Hematopoietic multipotent progenitor cell treated with erythropoietin and hydrocortisone succinate and interleukin-3 and kit ligand, for 8 days (in vitro differentiated cells): ENCODE results near the gene RELCH.

Experiments
- DNase-seq: peaks from one replicate; pipeline ENCODE4 v3.0.0-alpha.2; 2015

The RELCH gene

GRCh38 chr18:62277045-62277444 is 90.0 kb downstream of the RELCH start:
- no peak for DNase-seq

DNA sequence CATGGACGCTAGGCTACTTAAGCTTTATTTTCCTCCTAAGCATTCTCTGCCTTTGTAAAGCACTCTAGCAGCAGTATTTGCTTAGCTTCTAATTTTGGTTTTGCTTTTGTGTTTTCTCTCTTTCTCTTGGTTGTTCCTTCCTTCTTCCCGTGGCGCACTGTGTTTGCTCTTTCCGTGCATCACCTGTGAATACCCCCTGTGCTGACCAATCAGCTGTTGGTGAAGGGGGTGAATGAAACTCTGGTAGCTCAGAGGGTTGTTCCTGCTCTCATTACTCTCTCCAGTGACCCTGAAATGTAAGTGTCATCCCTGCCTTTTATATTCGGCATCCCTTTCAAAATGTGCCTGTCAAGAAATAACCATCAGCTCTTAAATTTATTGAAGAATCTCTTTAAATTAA is 92.5 kb downstream of the RELCH start:
- no peak for DNase-seq

DNA sequence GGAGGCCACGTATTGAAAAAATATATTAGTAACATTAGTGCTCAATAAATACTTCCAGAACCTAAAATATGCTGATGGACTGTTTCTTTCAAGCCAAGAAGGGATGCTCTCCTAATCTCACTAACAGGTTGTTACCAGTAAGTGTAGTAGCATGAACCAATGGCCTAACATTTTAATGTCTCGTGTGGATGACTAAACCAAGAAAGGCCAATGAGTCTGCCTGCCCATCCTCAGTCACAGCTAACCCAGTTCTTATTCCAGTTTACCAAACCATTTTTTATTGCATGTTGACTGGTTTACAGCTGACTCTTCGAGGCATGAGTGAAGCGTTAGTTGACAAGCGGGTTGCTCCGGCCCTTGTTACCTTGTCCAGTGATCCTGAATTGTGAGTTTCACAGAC is 93.0 kb downstream of the RELCH start:
- no peak for DNase-seq

DNA sequence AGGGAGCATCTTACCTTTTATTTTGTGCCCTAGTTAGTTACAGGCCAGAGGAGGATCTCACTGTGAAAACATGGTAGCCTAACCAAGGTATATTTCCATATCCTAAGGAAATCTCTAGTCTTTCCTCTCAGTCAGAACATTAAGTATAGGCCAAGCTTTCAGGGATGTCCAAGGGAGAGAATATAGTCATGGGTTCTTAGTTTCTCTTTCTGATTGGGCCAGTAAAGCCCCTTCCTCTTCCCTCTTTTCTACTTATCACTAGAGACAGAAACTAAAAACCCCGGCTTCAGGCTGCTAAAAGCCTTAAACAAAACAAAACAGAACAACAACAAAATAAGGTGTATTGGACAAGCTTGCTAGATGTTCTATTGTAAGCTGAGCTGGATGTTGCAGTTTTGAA is 93.7 kb downstream of the RELCH start:
- no peak for DNase-seq

DNA sequence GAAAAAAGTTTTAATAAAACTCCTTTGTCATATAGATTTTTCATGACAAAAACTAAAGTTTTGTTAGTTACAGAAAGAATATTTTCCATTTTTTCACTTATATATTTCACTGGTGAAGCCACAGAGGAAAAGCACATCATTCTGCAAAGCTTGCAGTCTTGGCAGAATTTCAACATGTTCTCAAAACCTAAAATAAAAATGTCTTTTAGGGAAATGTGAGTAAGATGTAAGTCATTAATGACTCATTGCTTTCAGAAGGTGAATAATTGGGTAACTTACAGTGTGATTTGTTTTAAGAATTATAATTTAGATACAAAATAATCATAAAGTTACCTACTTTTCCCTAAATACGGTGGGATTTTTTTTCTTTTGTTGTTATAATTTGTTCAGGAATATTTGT is 94.6 kb downstream of the RELCH start:
- DNase-seq = no peak

- DNase-seq = no peak
Measured at GRCh38 chr18:62282188-62282629, 95.2 kb downstream of the RELCH start.

GRCh38 chr18:62284637-62285036 is 97.6 kb downstream of the RELCH start:
- no peak for DNase-seq

GRCh38 chr18:62285281-62285680 is 98.2 kb downstream of the RELCH start:
- DNase-seq = no peak

DNA sequence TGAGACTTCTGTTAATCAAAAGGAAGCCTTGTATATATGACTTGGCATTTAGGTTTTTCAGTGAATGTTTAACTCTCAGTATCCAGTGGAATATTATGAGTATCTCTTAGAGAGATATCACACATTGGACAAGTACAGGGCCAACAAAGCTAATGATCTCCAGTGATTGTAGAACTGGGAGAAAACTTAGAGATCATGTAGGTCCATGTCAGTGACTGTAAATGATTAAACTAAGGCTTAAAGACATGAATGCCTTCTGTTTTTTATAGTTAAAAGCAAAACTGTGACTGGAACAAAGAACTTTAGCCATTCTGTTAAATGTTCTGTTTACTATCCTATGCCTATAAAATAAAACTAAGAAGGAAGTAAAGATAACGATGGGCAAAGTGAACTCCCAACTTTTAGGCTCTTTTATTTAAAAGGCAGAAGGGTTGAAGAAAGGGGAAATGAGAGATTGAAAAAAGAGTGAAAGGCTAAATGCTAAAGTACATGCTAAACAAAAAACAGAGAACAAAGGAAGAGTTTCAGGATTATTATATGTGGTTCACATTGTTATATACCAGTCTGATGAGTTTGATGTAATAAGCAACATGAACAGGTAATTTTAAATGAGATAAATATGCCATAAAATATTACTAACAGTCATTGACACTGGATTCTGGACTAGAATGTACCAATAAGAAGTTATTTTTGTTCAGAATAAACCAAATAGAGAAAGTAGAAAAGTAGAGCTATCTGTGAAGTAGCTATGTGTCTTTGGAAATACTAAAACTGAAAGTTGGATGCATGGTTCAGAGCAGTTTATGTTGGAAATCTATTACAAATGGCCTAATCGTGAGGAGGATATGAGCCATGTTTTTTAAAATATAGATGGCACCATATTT is 101.0 kb downstream of the RELCH start:
- DNase-seq = no peak

GRCh38 chr18:62288665-62289008 is 101.6 kb downstream of the RELCH start:
- DNase-seq = no peak

DNA sequence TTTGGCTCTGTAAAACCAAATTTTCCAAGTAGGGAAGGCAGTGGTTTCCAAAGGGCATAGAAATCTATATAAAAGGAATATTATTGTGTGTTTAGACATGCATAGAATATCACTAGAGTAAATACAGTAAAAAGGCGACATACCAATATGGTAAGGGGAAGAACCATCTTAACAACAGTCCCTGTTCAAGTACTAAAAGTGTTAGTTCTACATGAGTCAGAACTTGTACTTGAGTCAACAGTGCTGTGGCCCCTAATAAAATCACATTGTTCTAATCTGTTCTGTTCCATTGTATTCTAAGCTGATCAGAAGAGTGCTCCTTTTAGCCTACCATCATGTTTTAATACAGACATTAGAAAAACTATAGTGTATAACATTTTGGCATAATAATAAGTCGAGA is 102.0 kb downstream of the RELCH start:
- DNase-seq = no peak

- no peak for DNase-seq
Measured at GRCh38 chr18:62294073-62294472, 107.0 kb downstream of the RELCH start.

GRCh38 chr18:62300359-62300963 is 113.4 kb downstream of the RELCH start:
- DNase-seq = no peak

DNA sequence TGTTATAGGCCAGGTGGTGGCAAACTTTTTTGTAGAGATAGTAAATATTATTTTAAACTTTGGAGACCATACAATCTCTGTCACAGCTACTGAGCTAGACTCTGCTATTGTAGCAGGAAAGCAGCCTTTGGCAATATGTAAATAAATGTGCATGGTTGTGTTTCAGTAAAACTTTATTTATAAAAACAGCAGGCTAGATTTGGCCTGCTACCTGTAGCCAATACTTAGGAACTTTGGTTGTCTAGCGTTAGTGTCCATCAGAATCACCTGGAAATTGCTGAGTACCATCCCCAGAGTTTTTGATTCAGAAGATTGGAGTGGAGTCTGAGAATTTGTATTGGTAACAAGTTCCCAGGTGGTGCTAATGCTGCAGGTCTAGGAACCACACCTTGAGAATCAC is 114.3 kb downstream of the RELCH start:
- DNase-seq = no peak

GRCh38 chr18:62312851-62313250 is 125.8 kb downstream of the RELCH start:
- DNase-seq = no peak

DNA sequence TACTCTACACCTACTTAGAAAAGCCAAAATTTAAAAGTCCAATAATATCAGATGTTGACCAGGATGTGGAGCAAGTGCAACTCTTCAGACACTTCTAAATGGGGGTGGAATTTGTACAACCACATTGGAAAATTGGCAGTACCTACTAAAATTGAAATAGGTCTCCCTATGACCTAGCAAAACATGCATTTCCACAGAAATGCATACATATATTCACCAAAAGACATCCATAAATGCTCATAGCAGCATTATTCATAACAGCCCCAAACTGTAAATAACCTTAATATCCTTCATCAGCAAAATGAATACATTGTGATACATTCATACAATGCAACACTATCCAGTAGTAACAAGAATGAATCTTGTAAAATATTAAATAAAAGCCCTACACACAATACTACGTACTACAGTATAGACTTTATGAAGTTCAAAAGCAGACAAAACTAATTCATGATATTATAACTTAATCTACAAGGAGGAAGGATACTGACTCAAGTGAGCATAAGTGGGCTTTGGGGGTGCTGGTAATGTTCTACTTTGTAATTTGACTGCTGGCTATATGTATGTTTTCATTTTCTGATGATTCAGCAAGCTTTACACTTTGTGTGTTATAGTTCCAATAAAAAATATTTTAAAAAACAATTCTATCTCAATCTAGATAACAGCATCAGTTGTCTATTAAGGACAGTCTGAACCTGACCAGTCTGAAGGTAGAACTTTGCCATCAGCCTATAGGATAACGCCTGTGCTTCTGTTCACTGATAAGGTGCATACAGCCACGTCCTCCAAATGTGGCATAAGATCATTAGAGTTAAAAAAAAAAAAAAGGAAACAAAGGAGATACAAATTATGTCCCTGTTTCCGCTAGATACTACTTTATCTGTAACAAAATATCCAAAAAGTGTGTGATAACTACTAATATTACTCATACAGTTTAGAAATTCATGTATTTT is 131.4 kb downstream of the RELCH start:
- DNase-seq = peak; percentile 72

GRCh38 chr18:62321201-62321600 is 134.1 kb downstream of the RELCH start:
- DNase-seq = no peak

GRCh38 chr18:62323483-62324180 is 136.6 kb downstream of the RELCH start:
- DNase-seq = no peak

GRCh38 chr18:62324181-62324828 is 137.2 kb downstream of the RELCH start:
- DNase-seq = peak; percentile 29

- peak; percentile 33 for DNase-seq
Measured at GRCh38 chr18:62324917-62325805, 138.1 kb downstream of the RELCH start, which contains the start of gene TNFRSF11A. Gene TNFRSF11A (plus strand): TSS chr18:62325310. CDS start chr18:62325353, 43 bp downstream.
